Hepatocyte (in vitro differentiated cells): ENCODE measurements around the gene PAK5.

Experiments used
- EZH2 ChIP-seq: fragments of 200-600 bp; sonication (generic); IDR thresholded peaks from 2 replicates; pipeline ENCODE4 v1.6.1; 2016; ENCODE audit warnings: antibody characterized with exemption, mild to moderate bottlenecking, borderline replicate concordance
- EZH2phosphoT487 ChIP-seq: fragments of 200-600 bp; sonication (generic); IDR thresholded peaks from one replicate; pipeline ENCODE4 v1.6.1; 2018; ENCODE audit warnings: antibody characterized with exemption, mild to moderate bottlenecking, low read depth, moderate library complexity; ENCODE audit not compliant: unreplicated experiment, severe bottlenecking
- TF ChIP-seq, protein P1 (sequence below): fragments of 200-600 bp; sonication (generic); IDR thresholded peaks from 2 replicates; pipeline ENCODE4 v1.5.1; 2016; ENCODE audit warnings: antibody characterized with exemption, mild to moderate bottlenecking; ENCODE audit not compliant: poor library complexity

DNA sequence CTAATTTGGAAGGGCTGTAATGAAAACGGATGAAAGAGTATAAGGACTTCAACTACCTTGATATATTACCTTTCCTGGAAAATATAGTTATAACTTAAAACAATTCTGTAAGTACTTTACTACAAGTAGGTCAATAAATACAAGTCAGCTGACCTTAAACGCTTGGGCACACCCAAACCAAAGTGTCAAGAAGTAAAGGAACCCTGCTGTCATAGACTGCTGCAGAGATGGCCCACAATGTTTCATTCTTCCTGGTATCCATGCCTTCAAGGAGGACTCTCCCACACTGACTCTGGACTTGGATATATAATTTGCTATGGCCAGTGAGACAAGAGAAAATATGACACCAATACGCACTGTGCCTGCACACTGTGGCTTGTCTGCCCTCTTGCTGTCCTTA, 192.5 kb downstream of the PAK5 start:
- TF ChIP-seq, protein P1, sequence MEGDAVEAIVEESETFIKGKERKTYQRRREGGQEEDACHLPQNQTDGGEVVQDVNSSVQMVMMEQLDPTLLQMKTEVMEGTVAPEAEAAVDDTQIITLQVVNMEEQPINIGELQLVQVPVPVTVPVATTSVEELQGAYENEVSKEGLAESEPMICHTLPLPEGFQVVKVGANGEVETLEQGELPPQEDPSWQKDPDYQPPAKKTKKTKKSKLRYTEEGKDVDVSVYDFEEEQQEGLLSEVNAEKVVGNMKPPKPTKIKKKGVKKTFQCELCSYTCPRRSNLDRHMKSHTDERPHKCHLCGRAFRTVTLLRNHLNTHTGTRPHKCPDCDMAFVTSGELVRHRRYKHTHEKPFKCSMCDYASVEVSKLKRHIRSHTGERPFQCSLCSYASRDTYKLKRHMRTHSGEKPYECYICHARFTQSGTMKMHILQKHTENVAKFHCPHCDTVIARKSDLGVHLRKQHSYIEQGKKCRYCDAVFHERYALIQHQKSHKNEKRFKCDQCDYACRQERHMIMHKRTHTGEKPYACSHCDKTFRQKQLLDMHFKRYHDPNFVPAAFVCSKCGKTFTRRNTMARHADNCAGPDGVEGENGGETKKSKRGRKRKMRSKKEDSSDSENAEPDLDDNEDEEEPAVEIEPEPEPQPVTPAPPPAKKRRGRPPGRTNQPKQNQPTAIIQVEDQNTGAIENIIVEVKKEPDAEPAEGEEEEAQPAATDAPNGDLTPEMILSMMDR, result no peak
- TF ChIP-seq EZH2 (no peak), EZH2phosphoT487 (no peak)
